H9 (cell line): ENCODE data around the gene PDE4B. TPM values are rescaled to one million over a fixed set of nuclear protein-coding genes. Genes with fewer than 3 reads are reported as not detected.

Experiments
- DNase-seq: peaks from one replicate; pipeline ENCODE4 v3.0.0-alpha.2; 2017
- H2AFZ ChIP-seq: one replicate; pipeline ENCODE4 v1.6.1; 2013; ENCODE audit warnings: mild to moderate bottlenecking, low read length, control low read depth, moderate library complexity
- H2AK5ac ChIP-seq: 2 replicates; pipeline ENCODE4 v1.6.1; 2013; ENCODE audit warnings: low read length, control low read depth, mixed read lengths; ENCODE audit not compliant: insufficient read length
- H2BK120ac ChIP-seq: one replicate; pipeline ENCODE4 v1.6.1; 2013; ENCODE audit warnings: low read depth, mild to moderate bottlenecking, low read length, control low read depth, inconsistent platforms; ENCODE audit not compliant: poor library complexity, severe bottlenecking
- H2BK12ac ChIP-seq: 2 replicates; pipeline ENCODE4 v1.6.1; 2013; ENCODE audit warnings: low read length, control low read depth, mixed read lengths, low read depth; ENCODE audit not compliant: insufficient read length
- H2BK15ac ChIP-seq: 2 replicates; pipeline ENCODE4 v1.6.1; 2013; ENCODE audit warnings: low read depth, low read length, control low read depth
- H2BK20ac ChIP-seq: one replicate; pipeline ENCODE4 v1.6.1; 2013; ENCODE audit warnings: low read depth, mild to moderate bottlenecking, low read length, control low read depth, inconsistent platforms; ENCODE audit not compliant: poor library complexity, severe bottlenecking
- H2BK5ac ChIP-seq: 2 replicates; pipeline ENCODE4 v1.6.1; 2013; ENCODE audit warnings: low read length, control low read depth, mixed read lengths; ENCODE audit not compliant: insufficient read length
- H3K14ac ChIP-seq: 2 replicates; pipeline ENCODE4 v1.6.1; 2013; ENCODE audit warnings: low read length, control low read depth; ENCODE audit not compliant: insufficient read depth
- H3K18ac ChIP-seq: 2 replicates; pipeline ENCODE4 v1.6.1; 2013; ENCODE audit warnings: low read depth, mild to moderate bottlenecking, mixed read lengths, low read length, control low read depth; ENCODE audit not compliant: insufficient read length
- H3K23ac ChIP-seq: 2 replicates; pipeline ENCODE4 v1.6.1; 2013; ENCODE audit warnings: low read length, control low read depth, mixed read lengths, low read depth; ENCODE audit not compliant: insufficient read length
- H3K23me2 ChIP-seq: 2 replicates; pipeline ENCODE4 v1.6.1; 2013; ENCODE audit warnings: low read depth, mild to moderate bottlenecking, mixed read lengths, low read length, control low read depth; ENCODE audit not compliant: insufficient read length, poor library complexity, severe bottlenecking
- H3K27ac ChIP-seq: 2 replicates; pipeline ENCODE4 v1.5.1; 2013; ENCODE audit warnings: low read length, control low read depth, mixed read lengths, low read depth; ENCODE audit not compliant: insufficient read length
- H3K27me3 ChIP-seq: 2 replicates; pipeline ENCODE4 v1.6.1; 2013; ENCODE audit warnings: low read length, control low read depth, inconsistent platforms; ENCODE audit not compliant: insufficient read depth
- H3K4ac ChIP-seq: 2 replicates; pipeline ENCODE4 v1.6.1; 2013; ENCODE audit warnings: low read depth, mild to moderate bottlenecking, control low read depth, inconsistent platforms, low read length, moderate library complexity
- H3K4me1 ChIP-seq: 2 replicates; pipeline ENCODE4 v1.6.1; 2013; ENCODE audit warnings: low read length, control low read depth, inconsistent platforms; ENCODE audit not compliant: insufficient read depth
- H3K4me2 ChIP-seq: 2 replicates; pipeline ENCODE4 v1.6.1; 2013; ENCODE audit warnings: low read length, control low read depth, mixed read lengths; ENCODE audit not compliant: insufficient read length, insufficient read depth
- H3K56ac ChIP-seq: 2 replicates; pipeline ENCODE4 v1.6.1; 2013; ENCODE audit warnings: low read depth, mild to moderate bottlenecking, mixed read lengths, low read length, control low read depth; ENCODE audit not compliant: insufficient read length
- H3K79me1 ChIP-seq: 2 replicates; pipeline ENCODE4 v1.6.1; 2013; ENCODE audit warnings: low read depth, mild to moderate bottlenecking, moderate library complexity, low read length, control low read depth, inconsistent platforms; ENCODE audit not compliant: insufficient read depth, poor library complexity, severe bottlenecking
- H3K79me2 ChIP-seq: 2 replicates; pipeline ENCODE4 v1.6.1; 2013; ENCODE audit warnings: low read length, control low read depth, inconsistent platforms; ENCODE audit not compliant: insufficient read depth
- H3K9ac ChIP-seq: 2 replicates; pipeline ENCODE4 v1.6.1; 2013; ENCODE audit warnings: low read length, control low read depth, mixed read lengths; ENCODE audit not compliant: insufficient read length; ENCODE audit errors: extremely low read depth
- H3K9me3 ChIP-seq: one replicate; pipeline ENCODE4 v1.6.1; 2013; ENCODE audit warnings: low read depth, low read length, inconsistent platforms; ENCODE audit not compliant: control insufficient read depth
- H3T11ph ChIP-seq: one replicate; pipeline ENCODE4 v1.6.1; 2013; ENCODE audit warnings: mild to moderate bottlenecking, low read length, control low read depth, inconsistent platforms
- H4K20me1 ChIP-seq: one replicate; pipeline ENCODE4 v1.6.1; 2013; ENCODE audit not compliant: control insufficient read depth, insufficient read length, insufficient read depth
- H4K5ac ChIP-seq: 2 replicates; pipeline ENCODE4 v1.6.1; 2013; ENCODE audit warnings: low read depth, mild to moderate bottlenecking, mixed read lengths, low read length, control low read depth; ENCODE audit not compliant: insufficient read length
- H4K8ac ChIP-seq: replicated peaks from 2 replicates; pipeline ENCODE4 v1.6.1; 2013; ENCODE audit warnings: low read length, control low read depth, mixed read lengths, low read depth; ENCODE audit not compliant: insufficient read length
- H4K91ac ChIP-seq: 2 replicates; pipeline ENCODE4 v1.6.1; 2013; ENCODE audit warnings: low read depth, mild to moderate bottlenecking, moderate library complexity, mixed read lengths, low read length, control low read depth; ENCODE audit not compliant: insufficient read length
- H3K27ac Mint-ChIP-seq, 3 experiments: 2 replicates in 2 of 3; 3 replicates in 1 of 3; pipeline ENCODE4 v1.8.0; 2020 to 2021; ENCODE audit warnings: mixed read lengths in 3 of 3, mild to moderate bottlenecking in 1 of 3, moderate library complexity in 1 of 3
- H3K27me3 Mint-ChIP-seq: 2 replicates; pipeline ENCODE4 v1.8.0; 2021; ENCODE audit warnings: low read depth, mild to moderate bottlenecking, moderate library complexity, mixed read lengths
- H3K36me3 Mint-ChIP-seq, 3 experiments: 2 replicates in 2 of 3; 3 replicates in 1 of 3; pipeline ENCODE4 v1.8.0; 2020 to 2021; ENCODE audit warnings: low read depth in 3 of 3, mixed read lengths in 3 of 3; ENCODE audit not compliant: insufficient read depth in 1 of 3
- H3K4me1 Mint-ChIP-seq, 2 experiments: 2 replicates each; pipeline ENCODE4 v1.8.0; 2020; ENCODE audit warnings: mixed read lengths in 2 of 2
- H3K4me3 Mint-ChIP-seq, 2 experiments: 2 replicates in 1 of 2; 3 replicates in 1 of 2; pipeline ENCODE4 v1.8.0; 2020 to 2021; ENCODE audit warnings: mild to moderate bottlenecking in 2 of 2, mixed read lengths in 2 of 2, moderate library complexity in 1 of 2
- H3K9me3 Mint-ChIP-seq, 2 experiments: 2 replicates in 1 of 2; 3 replicates in 1 of 2; pipeline ENCODE4 v1.8.0; 2020; ENCODE audit warnings: mild to moderate bottlenecking in 2 of 2, mixed read lengths in 2 of 2, moderate library complexity in 1 of 2
- WGBS: extraction: QIAGEN DNeasy Blood & Tissue Kit; methylation state at CpG from one replicate; pipeline ENCODE4 v1.1.7; 2013; ENCODE audit warnings: missing lambda C conversion rate, low lambda C conversion rate, mixed read lengths; ENCODE audit not compliant: insufficient read length; ENCODE audit errors: extremely low coverage; 5-methylcytosine and 5-hydroxymethylcytosine counted together
- total RNA-seq: library from RNA; stranded (reverse); gene quantifications from 2 replicates; pipeline ENCODE4 v1.2.1, GENCODE V29; 2021
- TF ChIP-seq, protein P1 (sequence below): fragments of 200-600 bp; sonication (generic); conservative IDR thresholded peaks from 3 replicates; pipeline ENCODE4 v1.8.0; 2021; ENCODE audit warnings: antibody characterized with exemption, mild to moderate bottlenecking

The PDE4B gene
- total RNA-seq, 1 experiment from 2014 or later = 19.8 TPM

DNA sequence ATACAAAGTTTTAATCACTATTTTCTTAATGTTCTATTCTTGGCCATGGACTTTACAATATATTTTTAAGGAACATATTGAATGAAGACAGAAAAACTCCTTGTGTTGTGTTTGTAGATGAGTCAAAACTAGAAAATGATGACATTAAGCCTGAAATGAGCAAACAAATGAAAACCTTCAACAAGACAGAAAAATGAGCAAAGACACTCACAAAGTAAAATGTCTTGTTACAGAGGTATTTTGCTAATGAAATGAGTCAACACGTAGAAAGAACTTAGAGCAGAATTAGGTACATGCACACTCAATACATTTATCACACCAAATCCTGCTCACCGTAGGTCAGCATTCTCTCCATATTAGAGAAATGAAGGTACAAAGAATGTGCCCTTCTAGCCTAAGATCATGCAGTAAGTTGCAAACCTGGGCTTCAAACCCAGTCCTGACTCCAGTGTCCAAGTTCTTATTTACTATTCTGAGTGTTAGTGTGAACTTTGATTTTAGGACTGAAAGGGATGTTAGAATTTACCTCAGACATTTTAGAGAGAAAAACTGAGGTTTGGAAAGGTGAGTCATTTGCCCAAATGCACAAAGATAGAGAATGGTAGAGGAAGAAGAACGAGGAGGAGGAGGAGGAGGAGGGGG, 607.3 kb downstream of the PDE4B start:
- TF ChIP-seq, protein P1, sequence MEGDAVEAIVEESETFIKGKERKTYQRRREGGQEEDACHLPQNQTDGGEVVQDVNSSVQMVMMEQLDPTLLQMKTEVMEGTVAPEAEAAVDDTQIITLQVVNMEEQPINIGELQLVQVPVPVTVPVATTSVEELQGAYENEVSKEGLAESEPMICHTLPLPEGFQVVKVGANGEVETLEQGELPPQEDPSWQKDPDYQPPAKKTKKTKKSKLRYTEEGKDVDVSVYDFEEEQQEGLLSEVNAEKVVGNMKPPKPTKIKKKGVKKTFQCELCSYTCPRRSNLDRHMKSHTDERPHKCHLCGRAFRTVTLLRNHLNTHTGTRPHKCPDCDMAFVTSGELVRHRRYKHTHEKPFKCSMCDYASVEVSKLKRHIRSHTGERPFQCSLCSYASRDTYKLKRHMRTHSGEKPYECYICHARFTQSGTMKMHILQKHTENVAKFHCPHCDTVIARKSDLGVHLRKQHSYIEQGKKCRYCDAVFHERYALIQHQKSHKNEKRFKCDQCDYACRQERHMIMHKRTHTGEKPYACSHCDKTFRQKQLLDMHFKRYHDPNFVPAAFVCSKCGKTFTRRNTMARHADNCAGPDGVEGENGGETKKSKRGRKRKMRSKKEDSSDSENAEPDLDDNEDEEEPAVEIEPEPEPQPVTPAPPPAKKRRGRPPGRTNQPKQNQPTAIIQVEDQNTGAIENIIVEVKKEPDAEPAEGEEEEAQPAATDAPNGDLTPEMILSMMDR = no peak
- H3K4ac ChIP-seq = no peak overlapping the region
- no peaks in the 10 kb centered on the region for H3K79me1 ChIP-seq
- no peak overlapping the region for H3K14ac ChIP-seq
- H4K5ac ChIP-seq = no peak overlapping the region
- H4K91ac ChIP-seq = no peak overlapping the region
- no peak overlapping the region for H2BK20ac ChIP-seq
- no peak overlapping the region for H3K27ac Mint-ChIP-seq
- no peak for DNase-seq
- no peak overlapping the region for H3K18ac ChIP-seq
- H2BK12ac ChIP-seq = no peak overlapping the region
- H3K27me3 ChIP-seq = no peaks in the 10 kb centered on the region; the same call in 1 of the 2 replicates
- H3K9me3 Mint-ChIP-seq = no peaks in the 10 kb centered on the region
- H3K27ac ChIP-seq = no peak overlapping the region
- no peaks in the 10 kb centered on the region for H4K20me1 ChIP-seq
- WGBS = no CpG with 5 or more reads among the region's 3 CpGs
- no peak overlapping the region for H3K9ac ChIP-seq
- H3K79me2 ChIP-seq = no peaks in the 10 kb centered on the region
- no peak overlapping the region for H2BK120ac ChIP-seq
- H3K4me1 Mint-ChIP-seq = peaks cover 0 to 2% of the 10 kb centered on the region in 2 experiments; a peak in 2 of 4 replicates
- H2AK5ac ChIP-seq = no peak overlapping the region
- no peaks in the 10 kb centered on the region for H3K36me3 Mint-ChIP-seq
- no peak overlapping the region for H3K56ac ChIP-seq
- H2AFZ ChIP-seq = no peak overlapping the region
- H3K23me2 ChIP-seq = no peaks in the 10 kb centered on the region
- no peaks in the 10 kb centered on the region for H3K4me1 ChIP-seq
- no peak overlapping the region for H3T11ph ChIP-seq
- no peak overlapping the region for H3K23ac ChIP-seq
- H2BK5ac ChIP-seq = no peak overlapping the region
- no peak overlapping the region for H4K8ac ChIP-seq
- H3K4me2 ChIP-seq = no peak overlapping the region
- no peak overlapping the region for H2BK15ac ChIP-seq
- H3K27me3 Mint-ChIP-seq = no peaks in the 10 kb centered on the region; the same call in 1 of the 2 replicates
- no peaks in the 10 kb centered on the region for H3K9me3 ChIP-seq
- H3K4me3 Mint-ChIP-seq = no peak overlapping the region
